ENCODE results near the gene ZNHIT2.

Gene ZNHIT2

DNA sequence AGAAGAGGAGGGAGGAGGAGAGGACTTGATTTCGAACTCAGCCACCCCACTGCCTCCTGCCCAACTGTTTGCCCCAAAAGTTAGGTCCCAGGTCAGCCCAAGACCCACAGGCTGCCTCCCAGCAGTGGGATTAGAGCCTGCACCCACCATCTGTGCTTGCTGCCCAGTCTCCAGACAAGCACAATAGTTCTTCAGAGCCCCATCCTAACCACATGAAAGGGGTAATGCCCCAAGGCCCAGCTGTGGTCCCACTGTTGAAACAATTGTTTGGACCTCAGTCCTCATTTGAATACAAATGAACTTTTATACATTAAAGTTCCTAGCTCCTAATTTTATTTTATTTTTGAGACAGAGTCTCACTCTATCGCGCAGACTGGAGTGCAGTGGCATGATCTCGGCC lies 26.9 kb downstream of the ZNHIT2 start:
- no peak overlapping the region for H3K27ac ChIP-seq (ENCODE audit: low read length)
- no peaks in the 10 kb centered on the region for H4K20me1 ChIP-seq (ENCODE audit: insufficient read depth, low read length)
- H3K36me3 ChIP-seq (replicated peaks; ENCODE audit: low read depth, low read length), result peaks cover 20% of the 10 kb centered on the region
- no peak overlapping the region for H3K4me2 ChIP-seq (ENCODE audit: low read length)
- H3K9ac ChIP-seq (ENCODE audit: low read length), result no peak overlapping the region
- no peaks in the 10 kb centered on the region for H3K9me3 ChIP-seq (ENCODE audit: insufficient read depth, low read length)
- TF ChIP-seq EZH2phosphoT487 (IDR thresholded peaks at IDR 0.05; ENCODE audit: low read depth), result no peak
- TF ChIP-seq, protein P1, sequence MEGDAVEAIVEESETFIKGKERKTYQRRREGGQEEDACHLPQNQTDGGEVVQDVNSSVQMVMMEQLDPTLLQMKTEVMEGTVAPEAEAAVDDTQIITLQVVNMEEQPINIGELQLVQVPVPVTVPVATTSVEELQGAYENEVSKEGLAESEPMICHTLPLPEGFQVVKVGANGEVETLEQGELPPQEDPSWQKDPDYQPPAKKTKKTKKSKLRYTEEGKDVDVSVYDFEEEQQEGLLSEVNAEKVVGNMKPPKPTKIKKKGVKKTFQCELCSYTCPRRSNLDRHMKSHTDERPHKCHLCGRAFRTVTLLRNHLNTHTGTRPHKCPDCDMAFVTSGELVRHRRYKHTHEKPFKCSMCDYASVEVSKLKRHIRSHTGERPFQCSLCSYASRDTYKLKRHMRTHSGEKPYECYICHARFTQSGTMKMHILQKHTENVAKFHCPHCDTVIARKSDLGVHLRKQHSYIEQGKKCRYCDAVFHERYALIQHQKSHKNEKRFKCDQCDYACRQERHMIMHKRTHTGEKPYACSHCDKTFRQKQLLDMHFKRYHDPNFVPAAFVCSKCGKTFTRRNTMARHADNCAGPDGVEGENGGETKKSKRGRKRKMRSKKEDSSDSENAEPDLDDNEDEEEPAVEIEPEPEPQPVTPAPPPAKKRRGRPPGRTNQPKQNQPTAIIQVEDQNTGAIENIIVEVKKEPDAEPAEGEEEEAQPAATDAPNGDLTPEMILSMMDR (IDR thresholded peaks at IDR 0.05; ENCODE audit: low read depth, low read length), result no peak
- H3K4me1 ChIP-seq (ENCODE audit: low read length), result peaks cover 12% of the 10 kb centered on the region
- H3K79me2 ChIP-seq (ENCODE audit: low read length), result peaks cover 3% of the 10 kb centered on the region
- H2AFZ ChIP-seq (ENCODE audit: low read depth, low read length), result no peak overlapping the region
- H3K27me3 ChIP-seq (ENCODE audit: low read depth, low read length), result no peaks in the 10 kb centered on the region
- no peak overlapping the region for H3K4me3 ChIP-seq (ENCODE audit: low read length)

DNA sequence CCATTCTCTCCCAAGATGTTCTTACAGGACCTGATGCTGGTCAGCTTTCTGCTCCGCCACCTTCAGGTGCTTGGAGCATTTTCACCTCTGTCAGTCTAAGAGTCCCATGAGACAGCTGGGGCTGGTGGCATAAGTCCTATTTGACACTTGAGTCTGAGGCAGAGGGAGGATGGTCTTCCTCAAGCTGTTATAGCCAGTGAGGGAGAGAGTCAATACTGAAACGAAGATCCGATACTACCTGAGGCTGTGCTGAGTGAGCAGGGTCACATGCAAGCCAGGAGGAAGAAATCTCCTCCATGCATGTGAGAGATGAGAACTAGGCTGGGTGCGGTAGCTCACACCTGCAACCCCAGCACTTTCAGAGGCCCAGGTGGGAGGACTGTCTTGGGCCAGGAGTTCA lies 27.9 kb downstream of the ZNHIT2 start:
- H3K4me3 ChIP-seq (ENCODE audit: low read length), result no peak overlapping the region
- no peak overlapping the region for H3K4me2 ChIP-seq (ENCODE audit: low read length)
- H3K9me3 ChIP-seq (ENCODE audit: insufficient read depth, low read length), result no peaks in the 10 kb centered on the region
- TF ChIP-seq, protein P1 (IDR thresholded peaks at IDR 0.05; ENCODE audit: low read depth, low read length), result no peak
- no peak for TF ChIP-seq EZH2phosphoT487 (IDR thresholded peaks at IDR 0.05; ENCODE audit: low read depth)
- no peaks in the 10 kb centered on the region for H3K27me3 ChIP-seq (ENCODE audit: low read depth, low read length)
- no peak overlapping the region for H3K27ac ChIP-seq (ENCODE audit: low read length)
- H4K20me1 ChIP-seq (ENCODE audit: insufficient read depth, low read length), result no peaks in the 10 kb centered on the region
- H3K9ac ChIP-seq (ENCODE audit: low read length), result no peak overlapping the region
- H3K36me3 ChIP-seq (replicated peaks; ENCODE audit: low read depth, low read length), result peaks cover 26% of the 10 kb centered on the region
- peaks cover 15% of the 10 kb centered on the region for H3K4me1 ChIP-seq (ENCODE audit: low read length)
- no peak overlapping the region for H2AFZ ChIP-seq (ENCODE audit: low read depth, low read length)
- peaks cover 13% of the 10 kb centered on the region for H3K79me2 ChIP-seq (ENCODE audit: low read length)

DNA sequence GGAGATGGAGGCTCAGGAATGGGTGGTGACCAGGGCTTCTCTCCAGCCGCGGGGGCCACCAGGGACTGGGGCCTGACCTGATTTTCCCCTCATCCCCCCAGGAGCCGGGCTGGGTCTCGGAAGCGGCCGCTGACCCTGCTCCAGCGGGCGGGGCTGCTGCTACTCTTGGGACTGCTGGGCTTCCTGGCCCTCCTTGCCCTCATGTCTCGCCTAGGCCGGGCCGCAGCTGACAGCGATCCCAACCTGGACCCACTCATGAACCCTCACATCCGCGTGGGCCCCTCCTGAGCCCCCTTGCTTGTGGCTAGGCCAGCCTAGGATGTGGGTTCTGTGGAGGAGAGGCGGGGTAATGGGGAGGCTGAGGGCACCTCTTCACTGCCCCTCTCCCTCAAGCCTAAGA lies 29.7 kb downstream of the ZNHIT2 start:
- H3K4me1 ChIP-seq (ENCODE audit: low read length), result peaks cover 18% of the 10 kb centered on the region
- TF ChIP-seq, protein P1 (IDR thresholded peaks at IDR 0.05; ENCODE audit: low read depth, low read length), result no peak
- TF ChIP-seq EZH2phosphoT487 (IDR thresholded peaks at IDR 0.05; ENCODE audit: low read depth), result no peak
- no peak overlapping the region for H2AFZ ChIP-seq (ENCODE audit: low read depth, low read length)
- H3K9me3 ChIP-seq (ENCODE audit: insufficient read depth, low read length), result no peaks in the 10 kb centered on the region
- H3K79me2 ChIP-seq (ENCODE audit: low read length), result peaks cover 28% of the 10 kb centered on the region
- H3K9ac ChIP-seq (ENCODE audit: low read length), result no peak overlapping the region
- no peaks in the 10 kb centered on the region for H3K27me3 ChIP-seq (ENCODE audit: low read depth, low read length)
- H3K4me3 ChIP-seq (ENCODE audit: low read length), result no peak overlapping the region
- no peak overlapping the region for H3K4me2 ChIP-seq (ENCODE audit: low read length)
- peaks cover 2% of the 10 kb centered on the region; the same call in 1 of the 2 replicates for H4K20me1 ChIP-seq (ENCODE audit: insufficient read depth, low read length)
- H3K27ac ChIP-seq (ENCODE audit: low read length), result no peak overlapping the region
- H3K36me3 ChIP-seq (replicated peaks; ENCODE audit: low read depth, low read length), result peaks cover 31% of the 10 kb centered on the region

DNA sequence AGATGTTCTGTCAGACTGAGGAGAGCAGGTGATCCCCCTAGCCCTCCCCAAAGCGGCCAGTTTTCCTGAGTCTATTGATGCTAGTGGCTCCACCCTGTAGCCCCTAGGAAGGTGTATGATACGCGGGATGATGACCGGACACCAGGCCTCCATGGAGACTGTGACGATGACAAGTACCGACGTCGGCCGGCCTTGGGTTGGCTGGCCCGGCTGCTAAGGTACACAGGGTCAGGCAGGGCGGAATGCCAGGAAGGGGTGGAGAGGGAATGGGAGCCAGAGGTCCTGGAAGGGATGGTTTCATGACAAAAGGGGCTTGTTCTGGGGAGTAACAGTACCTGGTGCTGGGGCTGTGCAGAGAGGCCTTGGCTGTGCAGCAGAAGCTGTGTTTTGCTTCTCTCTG lies 30.3 kb downstream of the ZNHIT2 start:
- Histone ChIP-seq H3K79me2 (ENCODE audit: low read length) (peaks cover 34% of the 10 kb centered on the region), H3K36me3 (replicated peaks; ENCODE audit: low read depth, low read length) (peaks cover 33% of the 10 kb centered on the region), H3K27me3 (ENCODE audit: low read depth, low read length) (no peaks in the 10 kb centered on the region), H3K9me3 (ENCODE audit: insufficient read depth, low read length) (no peaks in the 10 kb centered on the region), H3K9ac (ENCODE audit: low read length) (no peak overlapping the region), H3K4me3 (ENCODE audit: low read length) (no peak overlapping the region), H3K4me1 (ENCODE audit: low read length) (peaks cover 16% of the 10 kb centered on the region), H2AFZ (ENCODE audit: low read depth, low read length) (no peak overlapping the region), H3K4me2 (ENCODE audit: low read length) (no peak overlapping the region), H3K27ac (ENCODE audit: low read length) (no peak overlapping the region), H4K20me1 (ENCODE audit: insufficient read depth, low read length) (peaks cover 3% of the 10 kb centered on the region; the same call in 1 of the 2 replicates)
- TF ChIP-seq EZH2phosphoT487 (IDR thresholded peaks at IDR 0.05; ENCODE audit: low read depth), result no peak
- TF ChIP-seq, protein P1 (IDR thresholded peaks at IDR 0.05; ENCODE audit: low read depth, low read length), result no peak
